ENCODE measurements around the gene WNK2. TPM values are rescaled to one million over a fixed set of nuclear protein-coding genes. Genes with fewer than 3 reads are reported as not detected.

WNK2 gene
- total RNA-seq, 4 donors from 2014 or later = 6.2 to 31.9 (median 18.9) TPM

- Histone ChIP-seq H3K36me3 (no peaks in the 10 kb centered on the region), H3K4me1 (no peaks in the 10 kb centered on the region), H3K27me3 (no peaks in the 10 kb centered on the region), H3K27ac (no peak overlapping the region), H3K4me3 (no peak overlapping the region), H3K9me3 (no peaks in the 10 kb centered on the region)
- DNase-seq = no peak
- TF ChIP-seq CTCF (IDR thresholded peaks at IDR 0.05) = no peak
- no peak for TF ChIP-seq POLR2A (IDR thresholded peaks at IDR 0.05)
- intact Hi-C loops (cut with DNase I; ENCODE audit: low total_unique reads) = loop anchor here (10.0 kb wide), 1 partner anchor 128 kb away; no protein-coding TSS in a partner anchor
These were observed 17.2 kb upstream of the WNK2 start for GRCh38 chr9:93166699-93167098.

GRCh38 chr9:93167185-93167584 is 16.8 kb upstream of the WNK2 start:
- Histone ChIP-seq H3K4me1 (no peaks in the 10 kb centered on the region), H3K27ac (no peak overlapping the region), H3K4me3 (no peak overlapping the region), H3K36me3 (no peaks in the 10 kb centered on the region), H3K9me3 (no peaks in the 10 kb centered on the region), H3K27me3 (no peaks in the 10 kb centered on the region)
- no peak for DNase-seq
- intact Hi-C loops (cut with DNase I; ENCODE audit: low total_unique reads) = loop anchor here (10.0 kb wide), 1 partner anchor 128 kb away; no protein-coding TSS in a partner anchor
- TF ChIP-seq POLR2A (IDR thresholded peaks at IDR 0.05) = no peak
- TF ChIP-seq CTCF (IDR thresholded peaks at IDR 0.05) = no peak

- Histone ChIP-seq H3K27ac (no peak overlapping the region), H3K4me1 (no peaks in the 10 kb centered on the region), H3K4me3 (no peak overlapping the region), H3K36me3 (no peaks in the 10 kb centered on the region), H3K27me3 (no peaks in the 10 kb centered on the region), H3K9me3 (no peaks in the 10 kb centered on the region)
- no peak for TF ChIP-seq CTCF (IDR thresholded peaks at IDR 0.05)
- no peak for TF ChIP-seq POLR2A (IDR thresholded peaks at IDR 0.05)
- intact Hi-C loops (cut with DNase I; ENCODE audit: low total_unique reads) = loop anchor here (10.0 kb wide), 1 partner anchor 127 kb away; no protein-coding TSS in a partner anchor
- DNase-seq = no peak
These were observed 16.1 kb upstream of the WNK2 start for GRCh38 chr9:93167838-93168237.

GRCh38 chr9:93168581-93168980 is 15.4 kb upstream of the WNK2 start:
- intact Hi-C loops (cut with DNase I; ENCODE audit: low total_unique reads) = loop anchor here (10.0 kb wide), 1 partner anchor 126 kb away; no protein-coding TSS in a partner anchor
- DNase-seq = no peak
- no peaks in the 10 kb centered on the region for H3K27me3 ChIP-seq
- H3K9me3 ChIP-seq = no peaks in the 10 kb centered on the region
- TF ChIP-seq POLR2A (IDR thresholded peaks at IDR 0.05) (no peak), CTCF (IDR thresholded peaks at IDR 0.05) (no peak)
- H3K4me1 ChIP-seq = no peaks in the 10 kb centered on the region
- no peak overlapping the region for H3K27ac ChIP-seq
- no peak overlapping the region for H3K4me3 ChIP-seq
- no peaks in the 10 kb centered on the region for H3K36me3 ChIP-seq

- no peaks in the 10 kb centered on the region for H3K9me3 ChIP-seq
- H3K27ac ChIP-seq = no peak overlapping the region
- H3K36me3 ChIP-seq = no peaks in the 10 kb centered on the region
- H3K27me3 ChIP-seq = no peaks in the 10 kb centered on the region
- no peak for DNase-seq
- TF ChIP-seq CTCF (IDR thresholded peaks at IDR 0.05) (no peak), POLR2A (IDR thresholded peaks at IDR 0.05) (no peak)
- H3K4me3 ChIP-seq = no peak overlapping the region
- H3K4me1 ChIP-seq = no peaks in the 10 kb centered on the region
- intact Hi-C loops (cut with DNase I; ENCODE audit: low total_unique reads) = loop anchor here (10.0 kb wide), 1 partner anchor 125 kb away; no protein-coding TSS in a partner anchor
These were observed 14.5 kb upstream of the WNK2 start for GRCh38 chr9:93169444-93169843.
